Stomach (tissue), 9 donors: ENCODE measurements around the gene SIRPA. TPM values are rescaled to one million over a fixed set of nuclear protein-coding genes. Genes with fewer than 3 reads are reported as not detected.

Experiments
- DNase-seq, 2 donors: peaks; one replicate each; pipeline versions ENCODE4 v3.0.0 to v3.0.0-alpha.2; 2013 to 2019
- H3K27ac ChIP-seq, 5 donors: fragments of 200-600 bp in 4 of 5; sonication (generic) in 4 of 5; one replicate each; pipeline ENCODE4 v1.5.1; 2013 to 2019; ENCODE audit warnings: mild to moderate bottlenecking in 1 of 5, moderate library complexity in 1 of 5
- H3K27me3 ChIP-seq, 3 donors: fragments of 200-600 bp; sonication (generic); one replicate each; pipeline ENCODE4 v1.5.1; 2017 to 2019; ENCODE audit warnings: mixed run types in 1 of 3
- H3K36me3 ChIP-seq, 4 donors: fragments of 200-600 bp; sonication (generic); 1 replicate in 3 of 4; 2 replicates in 1 of 4; pipeline ENCODE4 v1.5.1; 2016 to 2019
- H3K4me1 ChIP-seq, 4 donors: fragments of 200-600 bp; sonication (generic); one replicate each; pipeline ENCODE4 v1.5.1; 2016 to 2019
- H3K4me3 ChIP-seq, 4 donors: fragments of 200-600 bp; sonication (generic) in 3 of 4; one replicate each; pipeline ENCODE4 v1.5.1; 2016 to 2019; ENCODE audit warnings: mild to moderate bottlenecking in 1 of 4
- H3K9me3 ChIP-seq, 4 donors: fragments of 200-600 bp; sonication (generic); one replicate each; pipeline ENCODE4 v1.5.1; 2016 to 2019
- EP300 ChIP-seq: sonication (generic); formaldehyde crosslinking; IDR thresholded peaks from one replicate; pipeline ENCODE4 v1.6.1; 2017; ENCODE audit warnings: antibody characterized with exemption
- POLR2A ChIP-seq, 4 donors: fragments of 450-650 bp; IDR thresholded peaks; one replicate each; pipeline ENCODE4 v1.6.1; 2016; ENCODE audit warnings: antibody characterized with exemption in 4 of 4, control low read depth in 2 of 4, mild to moderate bottlenecking in 1 of 4, moderate library complexity in 1 of 4
- POLR2AphosphoS5 ChIP-seq, 3 donors: sonication (generic); formaldehyde crosslinking; IDR thresholded peaks; one replicate each; pipeline ENCODE4 v1.6.1; 2016; ENCODE audit warnings: antibody characterized with exemption in 3 of 3
- WGBS, 5 donors: extraction: QIAGEN DNeasy Blood & Tissue Kit in 3 of 5; methylation state at CpG; one replicate each; pipeline versions ENCODE4 v1.1.5 to v1.1.7; 2013 to 2018; 5-methylcytosine and 5-hydroxymethylcytosine counted together
- intact Hi-C: fragments of 100-400 bp; cut with DNase I; formaldehyde crosslinking; loops from one replicate; pipeline ENCODE4 v1.15.1; 2023; ENCODE audit warnings: low total_unique reads
- polyA plus RNA-seq, 3 donors: library from polyadenylated mRNA; stranded (reverse); fragments of 200-250 nt; gene quantifications; one replicate each; pipeline ENCODE4 v1.2.3, GENCODE V29; 2013
- total RNA-seq, 5 donors: library from RNA; depleted of rRNA; stranded (reverse); fragments of >200 nt; gene quantifications; one replicate each; pipeline versions ENCODE4 v1.1.0 to v1.2.3, GENCODE V29; 2014 to 2016
- TF ChIP-seq, protein P1 (sequence below), 7 experiments: fragments of 450-650 bp in 4 of 7; fragments of 200-600 bp in 3 of 7; sonication (generic) in 3 of 7; IDR thresholded peaks; one replicate each; pipeline ENCODE4 v1.5.1; 2016 to 2019; ENCODE audit warnings: antibody characterized with exemption in 7 of 7, control low read depth in 2 of 7, mild to moderate bottlenecking in 1 of 7
- donor health status: healthy with polysubstance abuse.
- donor health status: Bipolar disorder and iron deficiency.
- donor health status: healthy.

Gene SIRPA
- total and polyA plus RNA-seq, 8 donors: 0.29 to 35.5 (median 7.8) TPM

GRCh38 chr20:1890469-1891262 lies 4.5 kb upstream of the SIRPA start:
- WGBS, 5 donors: 68 to 73% (median 71%) methylated on average over 14 of the region's 14 CpGs
- Histone ChIP-seq H3K27me3 (peaks cover 0 to 8% (median 0%) of the 10 kb centered on the region in 3 donors), H3K36me3 (no peaks in the 10 kb centered on the region), H3K9me3 (no peaks in the 10 kb centered on the region), H3K4me3 (no peak overlapping the region), H3K4me1 (peaks cover 4 to 42% (median 23%) of the 10 kb centered on the region in 4 donors), H3K27ac (no peak overlapping the region)
- intact Hi-C loops: loop anchor here (10.0 kb wide), 1 partner anchor 86 kb away; no protein-coding TSS in a partner anchor
- no peak for TF ChIP-seq EP300
- no peak for DNase-seq

DNA sequence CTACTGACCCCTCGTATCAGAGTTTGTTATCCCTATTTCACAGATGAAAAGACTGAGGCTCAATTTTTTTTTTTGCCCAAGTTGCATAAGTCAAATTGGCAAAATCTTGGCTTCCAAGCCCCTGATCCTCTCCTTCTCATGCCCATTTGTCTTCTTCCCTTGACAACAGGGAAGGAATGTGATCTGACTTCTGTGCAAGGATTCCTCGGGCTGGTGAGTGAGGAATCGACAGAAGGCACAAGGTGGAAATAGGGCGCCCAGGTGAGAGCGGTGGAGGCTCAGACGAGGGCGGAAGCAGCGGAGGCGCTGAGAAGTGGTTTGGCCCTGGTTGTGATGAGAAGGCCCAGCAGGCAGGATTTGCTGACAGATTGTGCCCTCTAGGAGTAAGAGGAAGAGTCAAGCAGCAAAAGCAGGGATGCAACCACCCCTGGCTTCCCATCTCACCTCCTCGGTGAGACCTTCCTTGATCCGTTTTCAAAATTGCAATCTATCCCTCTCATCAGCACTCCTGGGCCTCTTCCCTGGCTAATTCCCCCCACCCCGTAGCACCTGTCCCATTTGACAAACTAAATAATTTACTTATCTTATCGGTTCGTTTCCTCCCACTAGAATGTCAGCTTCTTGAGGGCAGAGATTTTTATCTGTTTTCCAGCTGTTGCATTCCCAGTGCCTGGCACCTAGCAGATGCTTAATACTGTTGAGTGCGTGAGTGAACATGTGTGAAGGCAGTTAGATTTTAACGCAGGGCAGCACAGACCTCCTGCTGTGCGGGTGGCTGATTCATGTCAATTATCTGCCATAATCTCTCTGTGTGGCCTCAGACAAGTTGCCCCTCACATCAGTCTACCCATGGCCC lies 3.7 kb upstream of the SIRPA start:
- intact Hi-C loops: loop anchor here (10.0 kb wide), 1 partner anchor 87 kb away; no protein-coding TSS in a partner anchor
- no peaks in the 10 kb centered on the region for H3K36me3 ChIP-seq
- peaks cover 0 to 13% (median 0%) of the 10 kb centered on the region in 3 donors for H3K27me3 ChIP-seq
- no peak for DNase-seq
- H3K4me3 ChIP-seq: no peak overlapping the region
- no peak for TF ChIP-seq EP300
- H3K4me1 ChIP-seq: peaks cover 11 to 50% (median 31%) of the 10 kb centered on the region in 4 donors
- H3K9me3 ChIP-seq: no peaks in the 10 kb centered on the region
- WGBS, 5 donors: 72 to 81% (median 74%) methylated on average over 17 of the region's 17 CpGs
- no peak overlapping the region for H3K27ac ChIP-seq

- 88 to 100% (median 93%) methylated on average over 1 of the region's 1 CpG for WGBS, 5 donors
- H3K27ac ChIP-seq: no peak overlapping the region
- H3K9me3 ChIP-seq: no peaks in the 10 kb centered on the region
- H3K4me3 ChIP-seq: no peak overlapping the region
- no peak for DNase-seq
- TF ChIP-seq POLR2AphosphoS5 (IDR thresholded peaks at IDR 0.05): no peak
- H3K4me1 ChIP-seq: peaks cover 11 to 51% (median 37%) of the 10 kb centered on the region in 4 donors
- intact Hi-C loops: loop anchor here (10.0 kb wide), 1 partner anchor 87 kb away; no protein-coding TSS in a partner anchor
- H3K27me3 ChIP-seq: peaks cover 0 to 13% (median 0%) of the 10 kb centered on the region in 3 donors
- no peaks in the 10 kb centered on the region for H3K36me3 ChIP-seq
These were observed 3.2 kb upstream of the SIRPA start for GRCh38 chr20:1892119-1892385.

- Histone ChIP-seq H3K4me3 (peak overlapping the region; percentile 67 to 74 (median 70)), H3K4me1 (peaks cover 11 to 62% (median 48%) of the 10 kb centered on the region in 4 donors), H3K36me3 (no peaks in the 10 kb centered on the region), H3K9me3 (no peaks in the 10 kb centered on the region), H3K27me3 (peaks cover 0 to 13% (median 0%) of the 10 kb centered on the region in 3 donors), H3K27ac (peak overlapping the region; percentile 74 to 96 (median 92))
- no peak for TF ChIP-seq POLR2AphosphoS5 (IDR thresholded peaks at IDR 0.05)
- TF ChIP-seq POLR2A (IDR thresholded peaks at IDR 0.05): no peak
- TF ChIP-seq, protein P1, sequence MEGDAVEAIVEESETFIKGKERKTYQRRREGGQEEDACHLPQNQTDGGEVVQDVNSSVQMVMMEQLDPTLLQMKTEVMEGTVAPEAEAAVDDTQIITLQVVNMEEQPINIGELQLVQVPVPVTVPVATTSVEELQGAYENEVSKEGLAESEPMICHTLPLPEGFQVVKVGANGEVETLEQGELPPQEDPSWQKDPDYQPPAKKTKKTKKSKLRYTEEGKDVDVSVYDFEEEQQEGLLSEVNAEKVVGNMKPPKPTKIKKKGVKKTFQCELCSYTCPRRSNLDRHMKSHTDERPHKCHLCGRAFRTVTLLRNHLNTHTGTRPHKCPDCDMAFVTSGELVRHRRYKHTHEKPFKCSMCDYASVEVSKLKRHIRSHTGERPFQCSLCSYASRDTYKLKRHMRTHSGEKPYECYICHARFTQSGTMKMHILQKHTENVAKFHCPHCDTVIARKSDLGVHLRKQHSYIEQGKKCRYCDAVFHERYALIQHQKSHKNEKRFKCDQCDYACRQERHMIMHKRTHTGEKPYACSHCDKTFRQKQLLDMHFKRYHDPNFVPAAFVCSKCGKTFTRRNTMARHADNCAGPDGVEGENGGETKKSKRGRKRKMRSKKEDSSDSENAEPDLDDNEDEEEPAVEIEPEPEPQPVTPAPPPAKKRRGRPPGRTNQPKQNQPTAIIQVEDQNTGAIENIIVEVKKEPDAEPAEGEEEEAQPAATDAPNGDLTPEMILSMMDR (IDR thresholded peaks at IDR 0.05): no peak
- TF ChIP-seq EP300: no peak
- 14 to 39% (median 20%) methylated on average over 28 to 54 of the region's 54 CpGs for WGBS, 5 donors
- no peak for DNase-seq
- intact Hi-C loops: loop anchor here (10.0 kb wide), 1 partner anchor 89 kb away; no protein-coding TSS in a partner anchor
These were observed 1.3 kb upstream of the SIRPA start for GRCh38 chr20:1893721-1894470.

DNA sequence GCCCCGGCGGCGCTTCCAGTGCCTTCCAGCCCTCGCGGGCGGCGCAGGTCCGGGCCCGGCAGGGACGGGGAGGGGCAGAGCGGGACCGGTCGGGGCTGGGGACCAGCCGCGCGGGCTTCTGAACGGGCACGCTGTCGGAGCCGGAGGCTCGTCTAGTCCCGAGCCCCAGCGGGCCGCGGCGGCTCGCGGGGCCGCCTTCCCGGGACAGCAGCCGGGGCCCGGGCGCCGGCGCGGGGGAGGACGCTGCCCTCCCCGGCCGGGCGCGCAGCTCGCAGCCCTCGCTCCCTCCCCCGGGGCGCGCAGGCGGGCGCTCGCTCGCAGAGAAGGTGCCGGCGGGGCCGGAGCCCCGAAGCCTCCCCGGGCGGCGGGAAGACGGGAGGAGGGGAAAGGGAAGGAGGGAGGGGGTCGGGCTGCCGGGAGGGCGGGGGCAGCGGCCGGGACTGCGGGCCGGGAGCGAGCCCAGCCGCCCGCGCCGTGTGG lies 696 bp upstream of the SIRPA start:
- H3K4me1 ChIP-seq: peaks cover 11 to 68% (median 50%) of the 10 kb centered on the region in 4 donors
- intact Hi-C loops: loop anchor here (10.0 kb wide), 1 partner anchor 90 kb away; no protein-coding TSS in a partner anchor
- TF ChIP-seq EP300 (no peak), POLR2A (IDR thresholded peaks at IDR 0.05) (no peak), POLR2AphosphoS5 (IDR thresholded peaks at IDR 0.05) (peak in 2 of 3 donors; percentile 11 to 39)
- TF ChIP-seq, protein P1 (IDR thresholded peaks at IDR 0.05): no peak
- no peaks in the 10 kb centered on the region for H3K36me3 ChIP-seq
- peak overlapping the region; percentile 74 to 96 (median 92) for H3K27ac ChIP-seq
- H3K9me3 ChIP-seq: no peaks in the 10 kb centered on the region
- peaks cover 0 to 13% (median 0%) of the 10 kb centered on the region in 3 donors for H3K27me3 ChIP-seq
- 0 to 5% (median 1%) methylated on average over 5 to 69 of the region's 70 CpGs for WGBS, 5 donors
- DNase-seq: peak; percentile 62 to 87
- peak overlapping the region; percentile 67 to 74 (median 70) for H3K4me3 ChIP-seq
